DMS153 treated with DMSO at 0.1 percent for 48 hours (cell line): Measurements from ENCODE around the gene HOXB8.

Experiments used
- DNase-seq: peaks from one replicate; lab custom pipeline; 2025; ENCODE audit not compliant: unreplicated experiment; lab: John Stamatoyannopoulos, UW

HOXB8 gene

GRCh38 chr17:48569674-48570324, 45.3 kb downstream of the HOXB8 start:
- no peak for DNase-seq

DNA sequence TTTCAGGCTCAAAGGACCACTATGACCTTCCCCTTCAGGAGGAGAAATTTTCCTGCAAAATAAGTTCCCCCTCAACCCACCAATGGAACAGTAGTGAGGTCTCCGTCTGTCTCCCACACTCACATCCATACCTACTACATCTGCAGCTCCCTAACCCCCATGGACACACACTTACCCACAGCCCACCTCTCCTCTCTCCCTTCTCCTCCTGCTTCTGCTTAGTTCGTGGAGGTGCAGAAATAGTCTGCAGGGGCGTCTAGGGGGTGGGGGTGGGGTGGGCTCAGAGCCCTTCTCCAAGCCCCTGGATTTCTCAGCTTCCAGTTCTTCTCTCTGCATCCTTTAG, 45.9 kb downstream of the HOXB8 start:
- no peak for DNase-seq

DNA sequence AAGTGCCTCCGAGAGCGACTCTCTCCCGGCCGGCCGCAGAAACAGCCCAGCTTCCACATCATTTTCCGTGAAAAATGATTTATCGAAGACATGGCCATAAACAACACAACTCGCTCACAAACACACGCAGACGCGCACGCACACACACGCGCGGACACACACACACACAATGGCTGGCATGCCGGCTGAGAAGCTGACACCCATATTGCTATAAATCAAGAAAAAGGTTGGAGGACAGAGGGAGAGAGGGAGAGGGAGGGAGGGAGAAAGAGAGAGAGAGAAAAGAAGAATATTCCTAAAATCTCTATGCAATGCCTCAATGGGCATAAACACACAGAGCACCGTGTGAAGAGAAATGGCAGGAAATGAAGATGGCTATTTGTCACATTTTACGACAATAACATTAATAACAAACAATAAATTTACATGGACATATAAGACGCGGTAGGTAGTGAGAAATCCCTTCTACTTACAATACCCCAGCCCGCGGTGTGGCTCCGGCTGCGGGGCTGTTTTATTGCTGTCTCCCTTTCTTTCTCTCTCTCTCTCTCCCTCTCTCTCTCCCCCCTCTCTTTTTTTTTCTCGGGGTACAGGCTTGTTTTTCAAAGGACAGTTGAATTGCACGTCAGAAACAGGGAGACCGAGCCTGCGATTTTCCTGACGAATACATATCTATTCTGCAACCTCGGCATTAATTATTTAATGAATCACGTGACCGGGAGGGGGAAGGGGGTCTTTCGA, 46.4 kb downstream of the HOXB8 start:
- no peak for DNase-seq

GRCh38 chr17:48567646-48568354, 47.3 kb downstream of the HOXB8 start:
- no peak for DNase-seq

DNA sequence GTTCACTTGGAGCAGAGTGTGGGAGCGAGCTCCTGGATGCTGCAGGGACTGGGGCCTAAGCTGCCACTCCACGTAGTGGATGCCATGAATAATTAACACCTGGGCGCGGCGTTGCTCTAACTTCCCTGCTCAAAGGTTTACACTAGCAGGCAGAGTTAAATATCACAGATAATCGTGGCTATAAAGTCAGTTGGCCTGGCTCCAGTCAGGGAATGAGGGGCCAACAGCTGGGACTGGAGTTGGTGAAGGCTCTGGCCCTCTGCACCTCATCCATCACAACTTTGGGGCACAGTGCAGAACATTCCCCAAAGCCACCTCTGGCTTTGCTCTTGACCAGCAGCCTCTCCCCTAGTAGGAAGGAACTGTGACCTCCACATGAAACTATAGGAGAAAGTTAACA, 47.9 kb downstream of the HOXB8 start:
- no peak for DNase-seq

GRCh38 chr17:48566717-48567116, 48.4 kb downstream of the HOXB8 start:
- no peak for DNase-seq

- no peak for DNase-seq
Measured at GRCh38 chr17:48565925-48566710, 49.0 kb downstream of the HOXB8 start.

GRCh38 chr17:48565022-48565554, 50.0 kb downstream of the HOXB8 start:
- DNase-seq: no peak

DNA sequence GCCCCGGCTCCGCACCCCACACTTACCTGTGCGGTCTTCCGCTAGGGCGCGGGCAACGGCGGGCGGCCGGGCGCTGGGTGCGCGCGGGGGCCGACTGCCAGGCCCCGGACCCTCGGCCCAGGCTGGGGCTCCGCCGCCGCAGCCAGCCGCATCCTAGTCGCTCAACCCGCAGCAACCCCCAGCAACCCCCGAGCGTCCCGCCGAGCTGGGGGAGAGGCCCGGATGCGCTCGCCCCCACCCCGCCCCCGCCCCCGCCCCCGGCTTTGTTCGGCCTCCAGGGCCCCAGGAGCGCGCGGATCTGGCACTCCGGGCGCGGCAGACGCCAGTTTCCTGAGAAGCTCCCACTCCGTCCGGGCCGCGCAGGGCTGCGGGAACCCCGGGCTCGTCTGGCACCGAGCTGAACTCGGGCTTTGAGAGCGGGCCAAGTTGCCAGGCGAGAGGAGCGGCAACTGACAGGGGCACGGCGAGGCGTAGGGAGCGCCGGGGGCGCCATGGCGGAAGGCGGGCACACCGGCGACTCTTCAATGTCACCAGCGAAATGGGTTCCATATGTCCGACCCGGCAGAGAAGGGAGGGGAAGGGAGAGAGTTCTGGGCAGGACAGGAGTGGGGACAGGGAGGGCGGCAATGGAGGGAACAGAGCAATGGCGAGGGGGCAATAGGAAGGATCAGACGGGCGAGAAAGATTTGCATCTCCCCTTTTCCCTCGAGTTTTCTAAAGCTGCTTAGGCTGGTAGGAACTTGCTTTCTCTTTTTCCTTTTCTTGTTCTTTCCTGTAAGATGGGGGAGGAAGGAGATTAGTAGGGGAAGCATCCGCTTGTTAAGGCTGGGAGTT, 50.7 kb downstream of the HOXB8 start:
- no peak for DNase-seq

DNA sequence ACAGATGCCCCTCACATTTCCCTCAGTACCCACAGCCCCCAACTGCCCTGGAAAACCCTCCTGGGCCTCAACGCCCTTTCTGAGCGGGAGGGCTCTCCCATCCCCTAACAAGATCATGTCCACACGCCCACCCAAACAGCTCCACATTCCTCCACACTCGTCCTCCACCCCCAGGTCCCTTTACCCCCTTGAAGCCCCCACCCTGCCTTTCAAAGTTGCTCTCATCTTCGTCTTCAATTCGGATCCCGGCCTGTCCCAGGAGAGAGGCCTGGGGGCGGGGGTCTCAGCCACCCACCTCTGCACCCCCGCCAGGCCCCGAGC, 51.3 kb downstream of the HOXB8 start:
- DNase-seq: no peak

DNA sequence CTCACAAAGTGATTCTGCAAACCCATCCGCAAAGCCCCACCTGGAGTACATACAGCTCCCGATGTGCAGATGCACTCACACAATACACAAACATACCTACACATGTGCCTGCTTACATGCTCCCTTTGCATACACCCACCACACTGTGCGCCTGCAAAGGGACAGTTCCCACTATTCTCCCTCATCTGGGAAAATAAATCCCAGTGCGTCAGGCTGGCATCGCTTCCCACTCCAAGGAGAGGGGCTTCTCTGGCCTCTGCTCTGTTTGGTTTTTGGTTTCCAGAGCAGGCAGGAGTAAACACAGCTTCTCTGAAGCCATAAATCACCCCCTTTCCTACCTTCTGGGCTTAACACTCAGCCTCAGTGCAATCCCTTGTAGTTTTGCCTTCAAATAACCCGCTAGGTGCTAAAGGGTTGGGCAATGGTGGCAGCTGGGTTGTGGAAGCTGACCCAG, 51.7 kb downstream of the HOXB8 start:
- no peak for DNase-seq

GRCh38 chr17:48562934-48563333, 52.2 kb downstream of the HOXB8 start:
- DNase-seq: no peak
